ENCODE data around the gene STPG2.

STPG2 gene

DNA sequence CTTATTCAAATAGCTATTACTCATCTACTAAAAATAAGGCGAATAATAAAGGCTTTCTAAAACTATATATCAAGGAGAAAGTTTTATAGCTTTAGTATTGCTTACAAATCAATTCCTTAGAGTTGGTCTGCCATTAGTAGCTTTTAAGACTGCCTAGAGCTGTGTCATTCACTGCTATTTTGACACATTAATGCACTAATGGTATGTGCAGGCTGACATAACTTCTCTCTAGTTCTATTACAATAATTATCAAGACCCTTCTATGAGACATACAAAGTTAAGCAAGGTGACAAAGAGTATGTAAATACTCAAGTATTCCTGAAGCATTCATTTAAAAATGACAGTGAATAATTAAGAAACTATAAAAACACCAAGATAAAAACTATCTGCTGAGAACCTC is 625.3 kb downstream of the STPG2 start:
- no peak for DNase-seq

DNA sequence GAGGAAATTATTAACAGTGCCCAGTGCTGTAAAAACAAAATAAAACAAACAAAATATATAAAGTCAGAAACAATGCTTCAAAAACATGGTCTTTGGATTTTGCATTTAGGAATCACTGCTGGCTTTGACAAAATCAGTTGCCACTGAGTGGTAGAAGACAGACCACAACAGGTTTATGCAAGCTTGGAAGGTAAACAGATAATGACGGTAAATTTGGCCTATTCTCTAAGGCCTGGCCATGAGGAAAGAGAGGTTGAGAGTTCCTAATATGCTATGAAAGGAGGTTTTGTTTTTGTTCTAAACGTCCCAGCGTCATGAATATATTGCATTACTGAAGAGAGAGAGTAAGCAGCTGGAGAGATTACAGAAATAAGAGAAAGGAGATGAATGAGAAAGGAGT is 629.4 kb downstream of the STPG2 start:
- DNase-seq: no peak

Measured in amygdala (tissue), 56 donors.